Measurements from ENCODE around the gene NSMCE1.

NSMCE1 gene

DNA sequence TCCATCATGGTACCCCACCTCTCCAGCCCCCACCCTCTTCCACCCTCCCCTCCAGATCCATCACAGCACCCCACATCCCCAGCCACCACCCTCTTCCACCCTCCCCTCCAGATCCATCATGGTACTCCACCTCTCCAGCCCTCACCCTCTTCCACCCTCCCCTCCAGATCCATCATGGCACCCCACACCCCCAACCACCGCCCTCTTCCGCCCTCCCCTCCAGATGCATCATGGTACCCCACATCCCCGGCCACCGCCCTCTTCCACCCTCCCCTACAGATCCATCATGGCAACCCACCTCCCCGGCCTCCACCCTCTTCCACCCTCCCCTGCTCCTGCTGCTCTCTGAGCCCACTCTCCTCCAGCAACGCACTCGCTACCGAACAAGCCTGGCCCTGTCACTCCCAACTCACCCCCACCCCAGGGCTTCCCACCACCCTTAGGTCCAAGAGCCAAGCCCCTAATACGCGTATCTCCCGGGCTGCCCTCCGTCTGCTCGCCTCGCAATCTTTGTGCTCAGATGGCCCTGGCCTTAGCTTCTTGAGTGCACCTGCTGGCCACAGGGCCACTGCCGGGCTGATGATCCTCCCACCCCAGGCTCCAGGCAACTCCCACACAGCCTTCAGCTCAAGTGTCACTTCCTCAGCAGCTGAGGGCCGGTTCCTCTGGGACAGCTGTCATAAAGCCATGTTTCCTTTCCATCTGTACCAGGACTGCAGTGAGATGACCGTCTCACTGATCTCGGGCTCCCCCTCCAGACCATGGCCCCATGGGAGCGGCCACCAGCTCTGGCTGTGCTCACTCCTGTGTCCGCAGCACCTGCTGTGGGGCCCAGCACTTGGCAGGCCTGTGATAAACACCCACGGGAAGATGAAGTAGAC, 39.7 kb downstream of the NSMCE1 start:
- no peak for DNase-seq

DNA sequence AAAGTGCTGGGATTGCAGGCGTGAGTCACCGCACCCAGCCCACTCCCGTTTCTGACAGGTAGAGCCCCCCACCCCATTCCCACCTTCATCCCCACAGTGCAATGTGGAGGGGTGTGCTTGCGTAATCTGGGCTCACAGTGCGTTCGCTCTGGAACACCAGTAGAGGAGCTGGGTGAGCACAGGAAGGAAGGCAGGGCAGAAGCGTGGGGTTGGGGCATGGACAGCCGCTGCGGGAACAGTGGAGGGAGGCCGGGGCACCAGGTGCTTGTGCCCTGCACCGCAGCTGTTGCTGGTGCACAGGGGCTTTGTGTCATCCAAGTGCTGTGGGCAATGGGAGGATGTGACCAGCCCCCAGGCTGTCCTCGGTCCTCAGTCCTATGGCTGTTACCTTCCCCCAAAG, 40.5 kb downstream of the NSMCE1 start:
- no peak for DNase-seq

DNA sequence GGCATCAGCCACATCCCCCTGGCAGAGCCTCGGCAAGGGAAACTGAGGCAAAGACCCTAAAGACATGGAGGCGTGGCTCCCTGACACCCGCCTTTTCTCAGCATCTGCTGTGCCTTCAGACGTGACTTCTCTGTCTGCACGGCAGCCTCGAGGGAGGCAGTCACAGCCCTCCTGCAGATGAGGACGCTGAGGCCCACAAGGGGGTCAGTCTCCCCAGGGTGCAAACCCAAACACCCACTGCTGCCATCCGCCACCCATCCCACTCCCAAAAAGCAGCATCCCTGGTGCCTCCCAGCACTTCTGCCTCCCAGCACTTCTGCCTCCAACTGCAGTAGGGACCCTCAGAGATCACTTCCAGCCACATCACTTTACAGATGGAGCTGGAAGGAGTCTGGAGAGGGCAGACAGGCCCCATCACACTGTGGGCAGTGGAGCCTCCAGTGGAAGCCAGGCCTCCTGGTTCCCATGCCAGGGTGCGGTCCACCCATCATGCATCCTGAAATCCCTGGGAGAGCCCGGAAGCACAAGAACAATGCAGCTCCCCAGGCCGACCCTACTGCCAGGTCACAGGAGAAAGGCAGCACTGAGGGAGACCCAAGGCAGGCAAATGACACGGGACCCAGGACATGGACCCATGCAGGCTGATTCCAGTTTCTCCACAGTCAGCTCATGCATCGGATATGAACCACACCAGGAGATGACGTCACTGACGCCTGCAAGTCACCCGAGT, 41.4 kb downstream of the NSMCE1 start:
- no peak for DNase-seq

DNA sequence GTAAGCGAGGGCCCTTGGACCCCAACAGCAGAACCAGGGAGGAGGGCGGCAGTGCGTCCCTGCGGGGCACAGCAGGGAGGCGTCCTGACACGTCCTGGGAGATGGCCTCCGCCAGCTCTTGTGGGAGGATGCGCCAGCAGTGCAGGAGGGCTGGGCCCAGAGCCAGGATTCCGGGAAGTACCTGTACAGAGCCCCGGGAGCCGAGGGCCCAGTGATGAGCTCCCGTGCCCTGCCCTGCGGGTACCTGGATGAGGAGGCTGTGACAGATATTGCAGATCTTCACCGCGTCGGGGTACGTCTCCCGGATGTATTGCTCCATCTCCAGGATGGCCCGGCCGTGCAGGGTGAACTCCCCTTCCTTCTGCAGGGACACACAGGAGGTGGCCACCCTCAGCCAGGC, 42.1 kb downstream of the NSMCE1 start:
- DNase-seq: no peak

DNA sequence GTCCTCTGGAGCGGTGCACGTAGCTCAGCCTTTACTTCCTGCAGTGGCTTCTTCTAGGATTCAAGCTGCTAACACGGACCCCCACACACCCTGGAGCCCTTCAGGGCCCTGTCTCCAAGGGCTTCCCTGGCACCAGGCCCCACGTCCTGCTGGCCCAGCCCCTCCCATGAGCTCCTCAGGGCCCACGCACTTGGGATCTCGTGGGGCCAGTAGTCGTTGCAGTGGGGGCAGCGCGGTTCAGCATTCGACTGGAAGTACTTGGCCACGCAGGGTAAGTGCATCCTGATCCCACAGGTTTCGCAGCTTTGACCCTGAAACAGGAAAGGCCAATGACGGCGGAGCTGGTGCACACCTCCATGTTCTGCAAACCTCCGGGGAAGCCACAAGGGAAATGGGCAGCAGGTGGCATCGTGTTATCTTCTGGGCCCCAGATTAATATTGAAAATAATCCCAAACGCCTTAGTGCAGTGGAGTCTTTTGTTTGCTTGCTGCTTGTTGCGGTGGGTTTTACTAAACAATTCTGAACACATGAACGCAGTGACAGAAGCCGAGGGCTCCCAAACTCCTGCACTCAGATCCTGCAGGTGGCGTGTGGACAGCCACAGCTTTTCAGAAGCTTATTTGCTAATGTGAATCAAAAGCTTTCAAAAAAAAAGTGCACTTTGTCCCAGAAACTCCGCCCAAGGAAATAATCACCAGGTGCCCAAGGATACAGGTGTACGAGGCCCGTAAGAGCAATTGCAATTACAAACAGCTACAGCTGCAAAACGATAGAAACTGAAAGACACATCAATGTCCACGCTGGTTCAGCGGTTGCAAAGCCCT, 42.8 kb downstream of the NSMCE1 start:
- no peak for DNase-seq

DNA sequence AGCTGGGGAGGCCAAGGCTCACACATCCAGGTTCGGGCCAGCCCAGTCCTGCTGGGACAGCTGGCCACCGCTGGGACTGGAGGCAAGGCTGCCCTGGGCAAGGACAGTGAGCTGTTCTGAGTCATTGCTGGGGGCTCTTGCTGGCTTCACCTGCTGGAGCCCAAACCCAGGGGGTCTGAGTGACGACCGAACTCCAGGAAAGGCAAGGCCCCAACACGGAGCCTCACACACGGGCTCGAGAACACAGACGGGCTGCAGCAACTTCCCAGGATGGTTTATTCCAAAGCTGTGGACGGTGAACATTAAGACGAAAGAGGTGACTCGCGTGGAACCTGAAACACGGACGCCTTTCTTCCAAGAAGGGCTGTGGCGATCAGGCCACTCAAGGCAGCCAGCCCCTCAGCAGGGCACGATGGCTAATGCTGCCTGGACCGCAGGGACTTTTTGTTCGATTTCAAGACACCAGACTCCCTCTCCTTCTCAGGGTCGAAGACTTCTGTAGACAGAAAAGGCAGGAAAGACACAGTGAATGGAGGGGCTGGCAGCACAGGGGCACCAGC, 43.8 kb downstream of the NSMCE1 start:
- DNase-seq: no peak

DNA sequence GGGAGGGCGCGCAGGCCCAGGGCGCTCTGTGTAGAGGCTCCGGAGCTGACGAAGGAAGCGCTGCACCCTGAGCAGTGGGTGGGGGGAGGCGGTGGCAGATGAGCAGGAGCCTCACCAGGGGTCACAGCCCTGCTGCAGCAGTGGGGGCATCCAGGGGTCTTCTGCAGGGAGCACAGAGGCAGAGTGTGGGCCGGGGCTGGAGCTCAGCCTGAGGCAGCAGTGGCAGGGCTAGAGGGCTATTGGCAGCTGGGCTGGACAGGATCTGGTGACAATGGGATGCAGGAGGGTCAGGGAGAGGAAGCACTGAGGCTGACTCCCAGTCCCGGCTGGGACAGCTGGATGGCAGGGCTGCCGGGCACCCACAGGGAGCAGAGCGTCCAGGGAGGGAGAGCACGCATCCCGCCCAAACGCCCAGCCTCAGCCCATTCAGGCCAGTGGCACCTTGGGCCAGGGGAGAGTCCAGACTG, 44.3 kb downstream of the NSMCE1 start:
- no peak for DNase-seq

DNA sequence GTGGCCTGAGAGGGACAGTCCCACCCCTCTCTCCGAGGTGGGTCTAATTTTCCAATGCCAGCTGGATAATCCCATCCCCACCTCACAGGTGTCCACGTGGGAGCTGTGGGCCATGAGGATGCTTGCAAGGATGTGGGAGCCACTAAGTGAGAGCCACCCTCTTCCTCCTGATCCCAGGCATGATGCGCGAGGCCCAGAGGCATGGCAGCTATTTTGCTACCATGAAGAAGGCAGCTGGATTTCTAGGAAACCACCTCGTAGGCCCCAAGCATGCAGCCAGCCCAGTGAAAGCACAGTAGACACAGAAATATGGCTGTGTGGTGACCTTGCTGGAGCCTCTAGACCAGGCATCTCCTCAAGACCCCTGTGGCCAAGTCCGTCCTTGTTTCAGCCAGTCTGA, 44.9 kb downstream of the NSMCE1 start:
- no peak for DNase-seq

DNA sequence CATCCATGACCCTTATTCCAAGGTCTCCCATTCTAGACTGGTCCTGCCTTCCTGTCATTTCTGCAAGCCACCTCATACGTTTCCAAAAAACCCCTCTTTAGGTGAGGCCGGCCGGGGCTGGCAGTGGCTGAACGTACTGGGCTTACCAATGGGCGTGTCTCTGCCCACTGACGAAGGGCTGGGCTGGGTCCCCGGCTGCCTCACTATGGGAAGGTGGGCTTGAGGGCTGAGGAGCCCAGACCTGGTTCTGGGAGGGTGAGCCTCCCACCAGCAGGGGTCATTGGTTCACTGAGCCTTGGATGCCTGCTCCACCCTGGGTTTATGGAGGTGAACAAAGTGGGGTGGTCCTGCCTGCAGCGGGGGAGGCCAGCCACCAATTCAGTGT, 45.4 kb downstream of the NSMCE1 start:
- DNase-seq: no peak

DNA sequence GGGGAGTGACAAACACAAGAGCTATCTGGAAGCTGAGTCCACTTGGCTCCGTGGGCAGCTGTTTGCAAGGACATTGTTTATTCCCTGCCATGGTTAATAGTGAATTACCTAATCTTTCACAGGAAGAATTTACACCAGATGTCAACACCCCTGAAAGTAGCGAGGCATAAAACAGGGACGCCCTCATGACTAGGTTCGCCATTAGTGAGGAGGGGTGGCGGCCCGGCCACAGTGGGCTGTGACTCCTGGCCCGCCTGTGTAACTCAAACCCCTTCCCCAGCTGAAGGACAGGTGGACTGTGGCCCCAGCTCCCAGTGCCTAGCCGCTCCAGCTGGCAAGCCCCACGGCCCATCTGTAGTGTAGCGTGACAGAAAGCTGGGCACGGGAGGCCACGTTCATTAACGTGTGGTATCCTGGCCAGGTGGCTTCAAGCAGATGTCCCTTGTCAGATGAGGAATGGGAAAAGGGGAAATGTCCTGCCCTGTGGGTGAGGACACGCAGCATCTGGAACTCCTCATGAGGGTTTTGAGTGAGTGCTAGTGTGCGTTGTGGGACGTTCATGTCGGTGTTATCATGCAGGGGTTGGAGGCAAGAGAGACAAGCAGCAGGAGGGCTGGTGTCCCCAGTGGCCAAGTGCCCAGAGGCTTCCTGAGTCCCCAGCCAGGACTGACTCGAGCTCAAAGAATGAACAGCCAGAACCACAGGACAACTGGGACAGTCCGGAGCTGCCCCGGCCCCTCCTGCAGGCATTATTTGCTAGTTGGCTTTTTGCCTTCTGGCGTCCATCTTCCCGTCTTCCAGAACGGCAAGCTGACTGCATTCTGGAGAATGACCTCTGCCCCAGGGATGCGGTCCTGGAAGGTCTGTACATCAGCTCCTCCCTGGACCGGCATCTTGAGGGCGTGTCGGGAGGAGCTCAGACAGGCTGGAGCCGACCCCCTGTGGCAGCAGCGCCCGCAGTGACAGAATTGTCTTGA, 46.0 kb downstream of the NSMCE1 start:
- DNase-seq: no peak

DNA sequence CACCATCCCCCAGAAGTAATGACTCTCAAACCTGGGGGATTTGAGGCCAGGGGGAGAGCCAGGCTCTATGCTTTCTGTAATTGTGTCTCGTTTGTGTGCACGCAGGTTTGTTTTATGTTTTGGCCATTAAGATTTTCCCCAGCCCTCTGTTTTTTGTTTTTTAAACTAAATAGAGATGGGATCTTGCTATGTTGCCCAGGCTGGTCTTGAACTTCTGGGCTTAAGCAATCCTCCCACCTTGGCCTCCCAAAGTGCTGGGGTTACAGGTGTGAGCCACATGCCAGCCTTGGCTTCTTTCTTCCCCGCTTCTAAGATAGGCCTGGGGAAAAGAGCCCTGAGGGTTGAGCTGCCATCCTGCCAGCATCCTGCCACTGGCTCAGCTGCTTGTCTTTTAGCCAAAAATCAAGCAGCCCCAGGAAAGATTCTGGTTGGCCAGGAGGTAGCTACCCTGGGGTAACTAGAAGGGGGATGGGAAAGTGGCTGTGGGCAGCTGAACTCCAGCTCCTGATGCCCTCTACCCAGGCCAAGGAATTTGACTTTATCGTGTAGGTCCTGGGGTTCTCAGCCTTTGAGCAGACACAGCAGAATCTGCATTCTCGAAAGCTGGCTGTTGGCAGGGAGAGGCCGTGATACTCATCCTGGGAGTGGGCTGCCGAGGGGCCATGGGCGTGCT, 46.9 kb downstream of the NSMCE1 start:
- DNase-seq: no peak

DNA sequence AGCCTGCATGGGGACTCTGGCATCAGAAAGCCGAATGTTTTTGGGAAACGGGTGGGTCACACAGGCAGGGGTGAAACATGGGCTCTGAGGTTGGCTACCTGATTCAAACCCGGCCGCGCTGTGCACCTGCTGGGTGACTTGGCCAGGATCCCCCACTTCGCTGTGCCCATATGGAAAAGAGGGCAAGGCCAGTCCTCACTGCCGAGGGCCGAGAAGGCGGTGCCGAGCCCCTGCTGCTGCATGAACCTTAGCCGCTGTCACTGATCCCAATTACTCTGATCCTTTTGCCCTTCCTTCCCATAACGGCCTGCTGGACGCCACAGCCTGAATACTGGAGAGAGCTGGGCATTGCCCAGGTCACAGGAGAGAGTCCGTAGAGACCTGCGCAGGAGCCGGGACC, 47.6 kb downstream of the NSMCE1 start:
- DNase-seq: no peak

DNA sequence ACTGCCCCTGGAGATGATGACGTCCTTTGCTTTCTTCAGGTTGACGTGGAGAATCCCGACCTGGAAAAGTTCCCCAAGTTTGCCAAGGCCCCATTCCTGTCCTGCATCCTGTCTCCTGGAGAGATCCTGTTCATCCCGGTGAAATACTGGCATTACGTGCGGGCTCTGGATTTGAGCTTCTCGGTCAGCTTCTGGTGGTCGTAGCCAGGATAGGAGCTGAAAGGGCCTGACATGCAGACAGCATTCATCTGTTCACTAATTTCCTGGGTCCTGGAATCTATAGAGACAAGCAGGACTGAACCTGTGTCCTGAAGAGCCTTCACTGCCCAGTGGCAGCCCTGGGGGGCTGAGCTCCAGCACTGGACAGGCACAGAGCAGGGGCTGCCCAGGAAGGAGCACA, 48.0 kb downstream of the NSMCE1 start:
- DNase-seq: no peak

DNA sequence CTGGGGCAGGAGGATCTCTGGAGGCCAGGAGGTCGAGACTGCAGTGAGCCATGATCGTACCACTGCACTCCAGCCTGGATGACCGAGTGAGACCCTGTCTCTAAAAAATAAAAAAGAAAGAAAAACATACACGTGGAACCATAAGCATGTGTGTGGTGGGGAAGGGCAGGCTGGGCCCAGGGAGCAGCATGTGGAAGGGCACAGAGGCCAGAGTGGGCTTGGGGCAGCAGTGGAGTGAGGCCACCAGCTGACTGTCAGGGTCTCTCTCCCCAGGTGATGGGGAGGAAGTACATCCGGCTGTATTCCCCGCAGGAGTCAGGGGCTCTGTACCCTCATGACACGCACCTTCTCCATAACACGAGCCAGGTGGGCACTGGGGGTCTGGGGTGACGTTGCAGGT, 48.5 kb downstream of the NSMCE1 start:
- DNase-seq: no peak

DNA sequence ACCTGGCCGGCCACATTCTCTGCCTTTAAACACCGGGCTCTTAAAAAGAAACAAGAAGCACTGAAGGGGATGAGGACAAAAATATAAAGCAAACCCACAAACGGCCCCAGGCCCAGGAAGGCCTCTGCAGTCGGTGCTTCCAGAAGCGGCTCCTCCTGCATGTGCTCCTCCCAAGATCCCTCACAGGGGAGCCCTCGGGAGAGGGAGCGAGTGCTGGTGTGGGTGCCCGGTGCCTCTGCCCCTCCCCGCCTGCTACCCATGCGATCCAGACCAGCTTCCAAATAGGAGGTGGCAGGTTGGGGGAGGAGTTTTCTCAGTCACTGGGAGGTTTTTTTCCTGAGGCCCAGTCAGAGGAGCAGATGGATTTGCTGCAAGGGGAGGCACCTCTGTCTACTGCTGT, 49.4 kb downstream of the NSMCE1 start:
- no peak for DNase-seq

DNA sequence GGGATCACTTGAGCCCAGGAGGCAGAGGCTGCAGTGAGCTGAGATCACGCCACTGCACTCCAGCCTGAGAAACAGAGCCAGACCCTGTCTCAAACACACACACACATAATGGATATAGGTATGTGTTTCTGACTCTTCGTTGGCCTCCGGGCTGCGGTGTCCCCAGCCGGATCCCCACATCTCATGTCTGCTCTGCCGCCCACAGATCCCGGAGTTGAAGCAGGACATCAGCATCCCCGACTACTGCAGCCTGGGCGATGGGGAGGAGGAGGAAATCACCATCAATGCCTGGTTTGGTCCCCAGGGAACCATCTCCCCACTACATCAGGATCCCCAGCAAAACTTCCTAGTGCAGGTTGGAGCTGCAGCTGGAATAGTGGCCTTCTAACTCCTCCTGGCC, 49.8 kb downstream of the NSMCE1 start:
- no peak for DNase-seq

DNA sequence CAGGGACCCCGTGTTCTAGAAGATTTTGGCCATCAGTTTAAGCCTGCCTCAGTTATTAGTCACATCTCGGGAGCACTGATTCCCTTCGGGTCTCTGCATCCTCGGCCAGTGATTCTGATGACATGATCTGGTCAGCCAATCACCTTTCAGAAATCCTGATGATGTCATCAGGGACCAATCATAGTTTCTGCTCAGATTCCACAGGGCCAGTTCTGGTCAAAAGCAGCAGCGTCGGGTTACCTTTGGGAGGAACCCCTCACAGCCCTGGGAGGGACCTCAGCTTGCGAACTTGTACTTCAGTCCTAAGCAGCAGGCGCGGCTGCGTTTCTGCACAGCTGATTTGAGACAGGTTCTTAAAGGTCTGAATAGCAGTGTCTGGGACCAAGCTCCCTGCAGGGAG, 51.3 kb downstream of the NSMCE1 start:
- no peak for DNase-seq

DNA sequence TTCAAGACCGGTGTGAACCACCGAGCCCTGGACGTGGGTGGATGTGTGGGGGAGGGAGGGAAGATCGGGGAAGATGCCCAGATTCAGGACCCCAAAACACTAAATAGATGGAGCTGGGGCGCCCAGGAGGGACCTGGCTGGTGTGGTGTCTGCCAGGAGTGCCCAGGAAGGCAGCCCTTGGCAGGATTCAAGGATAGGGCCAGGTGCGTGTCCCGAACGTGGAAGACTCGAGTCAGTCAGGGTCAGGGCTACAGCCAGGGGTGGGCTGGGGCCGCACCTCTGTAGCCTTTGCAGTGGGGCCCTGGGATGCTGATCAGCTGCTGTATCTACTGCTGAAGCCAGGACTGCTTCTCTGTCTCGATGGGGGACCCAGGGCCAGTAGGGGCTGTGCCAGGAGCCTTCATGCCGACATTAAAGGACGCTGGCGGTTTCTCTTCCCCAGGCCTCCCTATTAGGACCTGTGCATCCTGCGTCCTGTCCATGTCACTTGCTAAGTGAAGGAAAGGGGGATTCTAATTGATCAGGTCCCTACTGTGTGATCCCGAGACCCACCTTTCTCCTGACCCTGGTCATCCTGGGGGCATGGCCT, 52.2 kb downstream of the NSMCE1 start:
- DNase-seq: no peak

DNA sequence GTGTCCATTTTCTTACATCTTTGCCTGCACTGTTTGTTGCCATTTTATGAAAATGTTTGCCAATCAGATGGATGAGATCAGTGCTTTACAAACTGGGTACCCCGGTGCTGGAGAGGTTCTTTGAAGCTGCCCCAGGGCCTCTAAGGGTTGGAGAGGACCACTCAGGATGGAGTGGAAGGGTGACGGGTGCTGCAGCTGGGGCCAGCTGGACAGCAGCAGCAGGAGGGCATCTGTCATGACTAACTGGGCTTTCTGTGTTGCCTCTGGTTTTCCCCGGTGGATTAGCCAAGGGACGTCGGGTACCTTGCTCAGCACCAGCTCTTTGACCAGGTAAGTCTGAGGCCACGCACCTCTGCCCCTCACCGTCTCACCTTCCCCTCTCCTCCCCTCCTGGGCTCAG, 52.9 kb downstream of the NSMCE1 start:
- DNase-seq: no peak

DNA sequence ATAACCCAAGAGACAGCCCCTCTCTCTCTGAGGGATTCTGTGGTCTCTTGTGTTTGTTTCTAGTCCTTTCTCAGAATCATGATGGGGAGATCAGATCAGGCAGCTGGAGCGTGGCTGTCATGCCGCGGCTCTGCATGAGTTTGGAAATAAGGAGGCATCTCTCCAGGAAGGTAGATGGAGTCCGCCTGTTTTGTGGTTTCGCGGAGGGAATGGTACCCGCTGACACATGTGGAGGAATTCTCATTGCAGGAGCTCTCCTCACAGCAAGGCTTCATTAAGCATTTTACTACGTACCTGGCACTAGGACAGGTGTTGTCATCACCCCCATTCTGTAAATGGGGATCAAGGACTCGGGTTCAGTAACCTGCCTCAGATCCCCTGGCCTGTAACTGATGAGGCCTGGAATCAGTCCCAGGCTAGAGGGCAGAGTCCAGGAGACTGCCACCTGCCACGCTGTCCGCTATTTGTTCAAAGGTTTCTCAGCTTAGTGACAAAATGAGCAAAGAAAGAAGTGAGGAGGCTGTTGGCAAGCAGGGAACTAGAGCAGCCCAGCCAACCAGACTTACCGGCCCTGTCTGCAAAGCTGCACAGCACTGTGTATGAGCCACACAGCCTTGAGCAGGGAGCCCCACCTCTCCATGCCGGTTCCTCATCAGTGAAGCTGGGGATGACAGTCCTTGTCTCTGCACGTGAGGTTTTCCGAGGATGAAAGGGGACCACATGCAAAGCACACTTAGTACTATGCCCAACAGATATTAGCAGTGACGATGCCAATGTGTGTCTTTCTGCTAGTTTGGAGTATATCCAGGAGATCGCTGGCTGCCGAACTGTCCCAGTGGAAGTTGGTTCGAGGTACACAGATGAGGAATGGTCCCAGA, 54.2 kb downstream of the NSMCE1 start:
- DNase-seq: no peak
